Choroid plexus epithelial cell (primary cell): Measurements from ENCODE around the gene SRGAP3.
A peak's percentile ranks its signal among the peaks of the same experiment; 100 is the strongest.

Experiments used
- DNase-seq: peaks from one replicate; pipeline ENCODE4 v3.0.0-alpha.2; 2010; ENCODE audit warnings: low read depth
- H3K4me3 ChIP-seq: 2 replicates; pipeline ENCODE4 v1.5.1; 2011; ENCODE audit warnings: low read depth, mild to moderate bottlenecking, control low read depth, low read length, moderate library complexity
- TF ChIP-seq, protein P1 (sequence below): conservative IDR thresholded peaks from 2 replicates; pipeline ENCODE4 v1.5.1; 2011; ENCODE audit warnings: low read depth, mild to moderate bottlenecking, control low read depth, inconsistent platforms, low read length, moderate library complexity

Gene SRGAP3

GRCh38 chr3:8996216-8996615 lies 253.2 kb downstream of the SRGAP3 start:
- DNase-seq = no peak
- TF ChIP-seq, protein P1, sequence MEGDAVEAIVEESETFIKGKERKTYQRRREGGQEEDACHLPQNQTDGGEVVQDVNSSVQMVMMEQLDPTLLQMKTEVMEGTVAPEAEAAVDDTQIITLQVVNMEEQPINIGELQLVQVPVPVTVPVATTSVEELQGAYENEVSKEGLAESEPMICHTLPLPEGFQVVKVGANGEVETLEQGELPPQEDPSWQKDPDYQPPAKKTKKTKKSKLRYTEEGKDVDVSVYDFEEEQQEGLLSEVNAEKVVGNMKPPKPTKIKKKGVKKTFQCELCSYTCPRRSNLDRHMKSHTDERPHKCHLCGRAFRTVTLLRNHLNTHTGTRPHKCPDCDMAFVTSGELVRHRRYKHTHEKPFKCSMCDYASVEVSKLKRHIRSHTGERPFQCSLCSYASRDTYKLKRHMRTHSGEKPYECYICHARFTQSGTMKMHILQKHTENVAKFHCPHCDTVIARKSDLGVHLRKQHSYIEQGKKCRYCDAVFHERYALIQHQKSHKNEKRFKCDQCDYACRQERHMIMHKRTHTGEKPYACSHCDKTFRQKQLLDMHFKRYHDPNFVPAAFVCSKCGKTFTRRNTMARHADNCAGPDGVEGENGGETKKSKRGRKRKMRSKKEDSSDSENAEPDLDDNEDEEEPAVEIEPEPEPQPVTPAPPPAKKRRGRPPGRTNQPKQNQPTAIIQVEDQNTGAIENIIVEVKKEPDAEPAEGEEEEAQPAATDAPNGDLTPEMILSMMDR = no peak
- no peak overlapping the region for H3K4me3 ChIP-seq

DNA sequence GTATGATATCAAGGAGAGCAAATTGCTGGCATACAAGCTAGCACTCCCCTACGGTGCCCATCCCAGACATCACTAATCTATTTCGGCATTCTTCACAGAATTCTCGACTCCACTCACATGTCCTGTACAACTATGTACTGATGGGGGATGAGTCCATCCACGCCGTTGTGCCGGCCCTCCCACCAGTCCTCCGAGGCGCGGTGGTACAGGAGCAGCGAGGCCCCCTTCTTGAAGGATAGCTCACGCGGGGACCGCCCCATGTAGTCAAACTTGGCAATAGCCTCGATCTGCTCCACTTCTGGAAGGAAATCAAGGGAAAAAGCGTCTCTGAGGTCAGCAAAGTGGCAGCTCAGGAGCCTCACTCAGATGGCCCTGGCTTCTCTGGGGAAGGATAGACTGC lies 255.2 kb downstream of the SRGAP3 start:
- TF ChIP-seq, protein P1 = no peak
- H3K4me3 ChIP-seq = no peak overlapping the region

GRCh38 chr3:8993331-8993730 lies 256.1 kb downstream of the SRGAP3 start:
- no peak overlapping the region for H3K4me3 ChIP-seq
- DNase-seq = no peak
- TF ChIP-seq, protein P1 = no peak

More for the DNA sequence above, 255.2 kb downstream of the SRGAP3 start:
- DNase-seq = no peak

DNA sequence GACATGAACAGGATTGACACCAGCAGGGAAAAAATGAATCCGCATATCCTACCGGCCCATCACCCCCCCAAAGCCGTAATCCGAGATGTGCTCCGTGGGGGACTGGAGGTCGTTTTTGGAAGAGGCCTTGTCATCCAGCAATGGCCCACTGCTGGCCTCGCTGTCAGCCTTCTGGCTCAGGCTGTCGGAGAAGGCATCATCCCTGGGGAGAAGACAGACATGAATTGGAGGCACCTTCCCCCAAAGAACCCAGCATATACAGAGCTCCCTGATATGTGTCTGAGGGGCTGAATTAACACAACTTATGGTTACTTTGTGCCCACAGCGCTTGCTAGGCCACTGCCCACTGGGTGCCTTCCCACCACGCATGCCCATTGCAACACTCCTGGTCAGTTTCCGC lies 256.6 kb downstream of the SRGAP3 start:
- no peak for DNase-seq
- TF ChIP-seq, protein P1 = no peak
- no peak overlapping the region for H3K4me3 ChIP-seq

DNA sequence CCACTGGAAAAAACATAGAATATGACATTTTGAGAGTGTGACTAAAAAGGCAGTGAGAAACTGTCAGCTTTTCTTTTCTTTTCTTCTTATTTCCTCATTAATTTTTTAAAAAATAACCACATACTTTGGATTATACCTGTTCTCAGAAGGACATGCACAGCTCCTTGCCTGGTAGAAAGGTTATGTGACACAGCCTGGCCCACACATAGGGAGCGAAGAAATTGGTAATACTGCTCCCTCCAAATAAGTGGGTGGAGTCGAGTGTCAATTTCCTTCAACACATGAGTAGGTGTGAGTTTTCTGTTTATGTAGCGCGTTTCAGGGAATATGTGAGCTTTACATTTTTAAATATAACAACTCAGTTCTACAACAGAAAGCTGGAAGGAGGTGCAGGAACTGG lies 257.2 kb downstream of the SRGAP3 start:
- DNase-seq = no peak
- no peak overlapping the region for H3K4me3 ChIP-seq
- TF ChIP-seq, protein P1 = no peak

DNA sequence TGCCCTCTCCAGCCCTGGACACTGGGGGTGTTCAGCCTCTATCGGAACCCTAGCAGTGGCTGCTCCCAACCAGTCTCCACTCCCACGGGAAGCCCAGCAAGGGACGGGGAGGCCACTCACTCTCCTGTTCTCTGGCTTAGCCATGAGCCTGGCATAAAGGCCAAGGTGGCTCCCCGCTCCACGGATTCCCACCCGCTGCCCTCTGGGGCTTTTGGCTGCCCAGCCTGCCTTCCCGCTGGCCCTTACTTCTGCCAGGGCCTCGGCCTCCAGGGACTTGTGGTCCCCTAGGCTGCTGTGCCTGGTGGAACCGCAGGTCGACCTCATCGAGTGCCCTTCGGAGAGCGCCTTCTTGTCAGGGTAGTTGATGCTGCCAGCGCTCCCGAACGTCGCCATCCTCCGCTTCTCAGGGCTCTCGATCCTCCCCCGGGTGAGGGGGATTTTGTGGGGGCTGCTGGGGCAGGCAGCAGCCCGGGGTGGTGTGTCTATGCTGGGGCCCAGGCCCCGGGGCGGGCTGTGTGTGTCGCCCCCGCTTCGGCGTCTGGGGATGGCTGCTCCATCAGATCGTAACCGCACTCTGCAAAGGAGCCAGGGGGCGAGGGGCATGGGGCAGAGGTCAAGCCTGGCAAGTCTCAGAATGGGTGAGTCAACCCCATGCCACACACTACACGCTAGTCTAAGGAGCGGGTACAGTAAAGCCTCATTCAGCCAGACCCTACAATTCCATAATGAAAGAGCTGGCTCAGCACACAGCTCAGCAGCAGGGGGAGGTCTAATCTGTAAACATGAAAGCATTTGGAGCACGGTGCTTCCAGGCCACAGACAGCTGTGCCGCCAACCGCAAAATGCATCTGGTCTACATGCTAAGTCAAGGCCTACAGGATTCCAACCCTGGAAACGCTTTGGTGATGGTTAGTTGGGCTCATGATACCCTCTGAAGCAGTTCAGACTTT lies 258.9 kb downstream of the SRGAP3 start:
- TF ChIP-seq, protein P1 = peak; percentile 46
- no peak overlapping the region for H3K4me3 ChIP-seq
- peak; percentile 94 for DNase-seq
